GM19324 (cell line): ENCODE results near the gene FBL.

Source experiments
- ATAC-seq: cut with Tn5 transposase; IDR thresholded peaks from one replicate; pipeline ENCODE4 v1.9.1; 2021; ENCODE audit warnings: mild to moderate bottlenecking, moderate library complexity; ENCODE audit not compliant: unreplicated experiment, low FRiP score

Gene FBL

DNA sequence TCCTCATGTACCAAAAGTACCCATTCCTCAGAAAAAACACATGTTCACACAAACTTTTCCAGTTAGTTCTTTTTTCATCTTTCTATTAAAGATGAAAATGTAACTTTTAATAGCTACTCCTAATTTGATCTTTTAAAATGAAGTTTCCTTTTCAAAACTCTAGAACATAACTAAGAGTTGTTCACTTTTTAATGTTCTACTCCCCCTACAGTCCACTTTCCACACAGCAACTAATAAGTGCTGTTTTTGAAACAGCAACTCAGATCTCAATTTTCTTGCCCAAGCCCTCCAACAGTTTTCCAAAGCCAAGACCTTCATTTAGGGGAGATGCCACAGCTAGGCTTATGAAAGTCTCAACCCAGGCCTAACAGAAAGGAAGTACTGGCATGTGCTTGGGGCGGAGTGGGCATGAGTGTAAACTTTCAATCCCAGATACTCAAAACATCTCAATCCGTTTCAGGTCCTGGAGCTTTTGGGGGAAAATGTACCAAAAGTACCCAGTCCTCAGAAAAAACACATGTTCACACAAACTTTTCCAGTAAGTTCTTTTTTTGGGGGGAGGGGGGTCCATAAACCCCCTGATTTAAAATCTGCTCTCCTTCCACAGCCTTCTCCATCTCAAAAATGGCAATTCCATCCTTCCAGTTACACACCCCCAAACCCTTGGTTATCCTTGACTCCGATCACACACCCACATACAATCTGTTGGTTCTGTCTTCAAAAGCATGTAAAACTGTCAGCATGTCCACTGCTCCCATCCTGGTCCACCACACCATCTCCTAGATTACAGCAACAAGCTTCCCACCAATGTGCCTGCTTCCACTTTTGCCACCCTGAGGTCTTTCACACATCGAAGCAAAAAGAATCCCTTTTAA is 2.0 kb downstream of the FBL start:
- no peak for ATAC-seq

DNA sequence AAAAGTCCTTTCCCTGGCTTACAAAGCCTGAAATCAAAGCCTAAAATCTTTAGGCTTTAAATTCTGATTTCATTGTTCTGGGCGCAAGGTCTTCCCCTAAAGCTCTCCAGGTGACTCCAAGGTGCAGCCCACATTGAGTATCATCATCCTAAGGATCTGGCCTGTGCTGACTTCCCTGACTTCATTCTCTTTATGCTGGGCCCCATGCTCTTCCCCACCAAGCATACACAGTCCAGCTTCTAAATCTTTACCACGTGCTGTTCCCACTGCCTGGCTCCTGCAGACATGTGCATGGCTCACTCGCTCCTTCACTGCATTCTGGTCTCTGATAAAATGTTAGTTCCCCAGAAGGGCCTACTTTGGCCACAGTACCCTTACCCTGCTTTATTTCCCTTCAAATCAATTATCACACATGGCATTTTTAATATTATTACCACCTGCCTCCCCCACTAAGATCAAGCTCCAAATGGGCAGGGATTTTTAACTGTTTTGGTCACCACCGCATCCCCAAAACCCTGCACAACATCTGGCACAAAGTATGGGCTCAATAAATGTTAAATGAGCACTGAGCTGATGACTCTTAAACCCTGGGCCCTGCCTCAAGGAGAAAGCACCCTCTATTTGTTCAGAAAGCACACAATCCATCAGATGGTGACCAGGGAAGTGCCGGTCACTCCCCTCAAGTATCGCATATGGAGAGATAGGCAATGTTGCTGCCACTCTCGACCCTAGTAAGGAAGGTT is 3.3 kb downstream of the FBL start:
- ATAC-seq, result no peak

DNA sequence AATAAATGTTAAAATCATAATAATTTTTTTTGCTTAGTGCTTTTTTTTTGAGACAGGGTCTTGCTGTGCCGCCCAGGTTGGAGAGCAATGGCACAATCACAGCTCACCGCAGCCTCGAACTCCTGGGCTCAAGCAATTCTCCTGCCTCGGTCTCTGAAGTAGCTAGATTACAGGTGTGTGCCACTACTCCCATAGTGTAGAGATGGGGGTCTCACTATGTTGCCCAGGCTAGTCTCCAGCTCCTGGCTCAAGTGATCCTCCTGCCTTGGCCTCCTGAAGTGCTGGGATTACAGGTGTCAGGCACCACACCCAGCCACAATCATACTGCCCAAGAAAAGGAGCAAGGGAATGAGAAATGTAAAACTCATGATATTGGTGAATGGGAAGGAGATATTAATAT is 5.1 kb downstream of the FBL start:
- ATAC-seq, result no peak

DNA sequence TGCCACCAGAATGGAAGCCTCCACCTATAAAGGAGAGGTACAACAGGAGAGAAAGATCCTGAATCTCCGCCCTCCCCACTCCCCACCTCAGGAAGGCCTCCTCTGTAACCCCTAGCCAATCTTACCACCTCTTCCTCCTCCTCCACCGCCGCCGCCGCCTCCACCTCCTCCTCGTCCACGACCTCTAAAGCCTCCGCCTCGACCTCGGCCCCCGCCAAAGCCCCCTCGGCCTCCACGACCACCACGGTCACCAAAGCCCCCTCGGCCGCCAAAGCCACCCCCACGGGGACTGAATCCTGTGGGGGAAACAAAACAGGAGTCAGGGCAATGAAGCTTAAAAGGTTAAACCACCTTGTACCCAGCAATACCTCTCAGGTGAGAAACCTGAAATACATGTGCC is 5.7 kb downstream of the FBL start:
- no peak for ATAC-seq

DNA sequence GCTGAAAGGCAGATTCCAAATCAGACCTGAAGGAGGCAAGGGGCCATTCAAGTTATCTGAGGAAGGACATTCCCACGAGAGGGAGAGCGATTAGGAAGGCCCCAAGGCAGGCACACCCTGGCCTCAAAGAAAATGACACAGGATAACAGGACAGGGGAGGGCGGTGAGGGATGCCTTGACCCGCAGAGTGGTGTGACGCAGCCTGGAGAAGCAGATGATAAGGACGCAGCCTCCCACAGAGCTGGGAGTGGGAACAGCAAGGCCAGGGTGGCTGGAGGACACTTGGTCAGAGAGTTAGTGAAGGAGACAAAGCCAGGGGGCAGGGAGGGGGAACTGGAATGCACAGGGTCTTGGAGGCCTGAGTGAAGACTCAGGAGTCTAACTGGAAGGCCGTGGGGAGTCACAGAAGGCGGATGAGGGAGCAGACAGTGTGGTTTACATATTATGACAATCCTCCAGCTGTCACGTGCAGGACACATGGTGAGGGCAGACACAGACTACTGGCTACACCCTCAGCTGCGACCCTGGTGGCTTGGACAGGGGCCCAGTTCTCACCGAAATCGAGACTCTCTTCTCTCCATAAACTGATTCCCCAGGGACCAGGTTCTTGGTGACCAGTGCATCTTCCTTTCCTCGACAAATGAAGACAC is 6.4 kb downstream of the FBL start:
- no peak for ATAC-seq

DNA sequence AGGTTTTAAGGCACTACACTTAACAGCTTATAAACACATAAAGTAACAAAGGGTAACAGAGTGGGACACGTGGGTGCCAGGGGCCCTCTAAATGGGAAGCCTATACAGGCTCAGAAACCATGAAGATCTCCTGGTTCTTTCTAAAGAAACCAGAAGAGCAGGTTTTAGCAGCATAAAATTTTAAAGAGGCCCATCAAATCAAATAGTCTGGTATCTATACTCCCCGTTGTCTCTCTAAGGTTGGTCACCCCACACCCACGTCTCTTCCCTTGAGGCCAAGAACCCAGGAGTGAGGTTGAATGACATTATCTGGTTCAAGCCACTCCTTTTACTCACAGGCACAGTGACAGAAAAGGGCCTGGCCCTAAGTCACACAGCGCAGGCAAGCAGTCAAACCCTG is 7.6 kb downstream of the FBL start:
- no peak for ATAC-seq

DNA sequence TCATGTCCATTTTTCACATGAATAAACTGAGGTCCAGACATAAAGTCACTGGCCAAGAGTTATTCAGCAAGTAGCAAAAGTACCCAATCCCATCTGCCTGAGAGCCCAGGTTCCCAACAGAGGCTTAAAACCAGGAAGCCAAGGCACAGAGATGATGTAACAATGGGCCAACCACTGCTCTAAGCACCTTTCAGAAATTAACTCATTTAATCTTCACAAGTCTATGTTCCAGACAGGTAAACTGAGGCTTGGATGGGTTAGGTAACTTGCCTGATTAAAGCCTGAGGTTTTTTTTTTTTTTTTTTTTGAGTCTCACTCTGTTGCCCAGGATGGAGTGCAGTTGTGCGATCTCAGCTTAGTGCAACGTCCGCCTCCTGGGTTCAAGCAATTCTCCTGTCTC is 8.2 kb downstream of the FBL start:
- no peak for ATAC-seq

DNA sequence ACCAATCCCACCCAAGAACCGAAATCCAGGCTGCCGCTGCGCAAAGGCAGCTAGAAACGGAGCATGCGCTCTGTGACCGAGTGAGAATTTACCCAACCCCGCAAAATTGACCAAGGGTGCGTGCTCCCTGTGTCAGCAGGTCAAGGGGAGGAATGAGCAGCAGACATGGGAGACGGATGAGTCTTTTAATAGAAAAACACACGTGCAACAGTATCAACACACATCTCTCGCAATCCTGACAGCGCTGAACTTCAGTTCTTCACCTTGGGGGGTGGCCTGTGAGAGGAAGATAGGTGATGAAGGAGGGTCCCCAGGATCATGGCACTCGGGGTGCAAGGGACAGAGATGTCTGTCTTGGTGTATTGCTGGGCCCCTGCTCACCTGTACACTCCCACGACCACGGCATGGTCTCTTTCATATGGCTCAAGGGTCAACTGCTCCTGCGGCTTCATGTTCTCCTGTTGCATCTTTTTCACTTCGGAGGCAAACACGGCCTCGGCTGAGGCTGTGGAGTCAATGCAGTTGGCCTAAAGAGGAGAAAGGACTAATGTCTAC is 11.8 kb downstream of the FBL start:
- ATAC-seq, result no peak

DNA sequence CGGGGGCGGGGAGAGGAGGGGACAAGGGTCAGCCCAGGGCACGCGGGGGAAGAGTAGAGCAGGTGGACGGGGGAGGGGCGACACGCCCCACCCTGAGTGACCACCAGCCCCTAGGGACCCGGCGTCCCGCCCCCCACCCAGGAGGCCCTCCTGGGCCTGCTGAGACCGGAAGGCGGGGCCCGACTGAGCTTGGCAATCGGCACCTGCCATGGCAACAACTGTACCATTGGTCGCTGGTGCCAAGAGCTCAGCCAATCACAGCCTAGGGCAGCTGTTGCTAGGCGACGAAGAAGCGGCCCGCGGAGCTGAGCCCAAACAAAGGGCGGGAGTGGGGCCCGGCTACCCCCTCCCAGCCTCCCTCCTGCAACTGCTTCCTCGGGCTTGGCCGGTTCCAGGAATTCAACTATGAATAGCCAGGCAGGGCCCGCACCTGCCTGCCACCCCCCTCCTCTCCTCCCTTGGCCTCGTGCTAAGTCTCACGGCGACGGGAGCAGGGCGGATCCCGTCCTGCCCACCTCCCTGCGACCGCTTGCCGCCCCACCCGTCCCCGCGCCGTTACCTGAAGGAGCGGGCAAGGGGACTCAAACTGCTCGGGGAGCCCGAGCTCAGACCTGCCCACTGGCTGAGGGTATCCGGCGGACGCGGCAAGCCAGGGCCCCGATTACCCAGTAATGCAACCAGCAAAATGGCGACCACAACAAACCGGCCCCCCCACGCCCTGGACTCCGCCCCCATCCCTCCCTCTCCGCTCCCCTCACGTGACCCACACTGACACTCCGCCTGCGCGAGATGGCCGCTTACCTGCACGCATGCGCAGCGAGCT is 12.5 kb downstream of the FBL start, which contains the start of gene DYRK1B:
DYRK1B (minus strand) TSS at position 699 of the 823 bp plus-strand sequence. CDS start 2,295 bp downstream, outside the sequence.
- ATAC-seq, result peak; percentile 88

DNA sequence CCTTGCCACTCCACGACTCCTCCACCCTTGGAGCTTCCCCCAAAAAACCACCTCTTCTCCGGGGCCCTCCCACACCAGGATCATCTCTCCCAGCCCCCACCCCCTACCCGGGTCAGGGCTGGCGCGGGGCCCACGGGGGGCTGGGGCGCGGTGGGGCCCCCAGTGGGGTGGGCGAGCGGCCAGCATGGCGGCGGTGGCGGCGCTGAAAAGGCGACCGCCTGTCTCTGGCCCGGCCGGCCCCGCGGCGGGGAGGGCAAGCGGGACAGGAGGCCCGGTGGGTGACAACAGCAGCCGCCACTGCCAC is 13.1 kb downstream of the FBL start:
- peak; percentile 7 for ATAC-seq

DNA sequence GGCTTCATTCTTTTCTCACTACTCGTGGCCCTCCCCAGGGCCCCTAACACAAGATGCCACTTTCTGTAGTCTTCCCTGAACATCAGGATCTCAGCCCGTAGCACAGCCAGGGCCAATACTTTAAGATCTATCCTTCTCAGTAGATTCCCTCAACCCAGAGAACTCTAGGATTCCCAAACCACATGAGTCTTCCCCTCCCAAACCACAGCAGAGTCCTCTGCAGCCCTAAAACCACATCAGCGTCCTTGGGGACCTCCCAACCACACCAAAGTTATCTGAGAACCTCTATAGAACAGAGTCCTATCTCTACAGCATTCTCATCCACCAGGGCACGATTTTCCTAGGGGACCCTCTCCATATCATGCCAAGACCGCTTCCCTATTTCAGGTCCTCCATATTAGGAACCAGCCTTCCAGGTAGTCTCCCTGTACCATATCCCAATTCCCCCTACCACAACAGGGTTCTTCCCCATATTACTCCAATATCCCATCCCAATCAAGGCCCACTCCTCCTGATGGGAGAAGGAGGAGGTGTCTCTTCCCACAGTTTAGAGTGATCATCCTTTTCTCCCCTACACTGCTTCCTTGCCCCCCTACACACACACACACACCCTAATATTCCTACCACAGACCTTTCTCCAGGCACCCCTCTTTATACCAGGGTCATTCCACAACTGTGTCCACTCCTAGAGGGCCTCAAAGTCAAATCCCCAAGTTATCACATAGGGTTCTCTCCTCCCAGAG is 13.7 kb downstream of the FBL start:
- no peak for ATAC-seq

DNA sequence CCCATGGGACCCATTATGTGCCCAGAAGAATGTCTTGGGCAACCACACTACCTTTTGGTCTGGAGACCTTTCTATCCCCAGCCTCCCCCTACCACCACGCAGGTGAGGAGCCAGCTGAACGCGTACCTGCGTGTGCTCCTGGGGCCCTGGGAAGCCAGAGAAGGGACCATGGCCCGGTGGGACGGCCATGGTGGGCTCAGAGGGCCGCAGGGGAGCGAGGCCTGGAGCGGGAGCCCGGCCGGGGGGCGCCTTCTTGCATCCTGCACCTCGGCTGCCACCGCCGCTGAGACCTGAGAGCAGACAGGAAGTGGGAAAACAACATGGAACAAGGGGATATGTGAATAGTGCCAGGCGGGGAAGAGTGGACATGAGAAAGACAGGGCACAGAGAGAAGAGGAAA is 14.5 kb downstream of the FBL start:
- ATAC-seq, result no peak

DNA sequence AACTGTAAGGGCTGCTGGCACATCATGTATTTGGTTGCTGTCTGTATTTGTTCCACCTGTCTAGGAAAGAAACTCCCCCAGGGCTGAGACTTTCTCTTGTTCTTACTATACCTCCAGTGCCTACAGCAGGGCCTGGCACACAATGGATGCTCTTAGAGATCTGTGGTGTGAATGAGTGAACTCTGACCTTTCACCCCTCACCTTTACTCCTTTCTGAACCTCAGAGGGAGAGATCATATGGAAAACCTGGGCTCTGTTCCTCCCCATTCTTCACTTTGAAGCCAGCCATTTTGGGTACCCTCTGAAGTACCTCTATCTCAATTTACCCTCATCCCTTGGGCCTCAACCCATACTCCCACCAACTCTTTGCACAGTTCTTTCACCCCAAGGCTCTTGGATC is 15.3 kb downstream of the FBL start:
- no peak for ATAC-seq

DNA sequence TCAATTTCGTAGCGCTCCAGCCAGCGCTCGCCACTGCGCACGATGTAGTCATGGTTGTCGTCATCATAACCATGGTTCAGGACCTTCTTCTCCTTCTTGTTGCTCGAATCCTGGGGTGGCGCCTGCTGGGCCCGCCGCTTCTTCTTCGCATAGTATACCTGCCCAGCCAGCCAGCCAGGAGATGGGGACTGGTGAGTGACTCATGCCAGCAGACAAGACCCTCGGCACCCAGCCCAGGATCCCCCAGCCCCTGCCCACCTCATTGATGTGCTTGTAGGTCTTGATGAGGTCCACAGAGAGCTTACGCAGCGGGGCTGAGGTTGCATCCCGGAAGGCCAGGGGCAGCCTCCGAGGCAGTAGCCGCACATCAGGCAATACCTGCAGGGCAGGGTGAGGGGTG is 15.8 kb downstream of the FBL start:
- no peak for ATAC-seq

DNA sequence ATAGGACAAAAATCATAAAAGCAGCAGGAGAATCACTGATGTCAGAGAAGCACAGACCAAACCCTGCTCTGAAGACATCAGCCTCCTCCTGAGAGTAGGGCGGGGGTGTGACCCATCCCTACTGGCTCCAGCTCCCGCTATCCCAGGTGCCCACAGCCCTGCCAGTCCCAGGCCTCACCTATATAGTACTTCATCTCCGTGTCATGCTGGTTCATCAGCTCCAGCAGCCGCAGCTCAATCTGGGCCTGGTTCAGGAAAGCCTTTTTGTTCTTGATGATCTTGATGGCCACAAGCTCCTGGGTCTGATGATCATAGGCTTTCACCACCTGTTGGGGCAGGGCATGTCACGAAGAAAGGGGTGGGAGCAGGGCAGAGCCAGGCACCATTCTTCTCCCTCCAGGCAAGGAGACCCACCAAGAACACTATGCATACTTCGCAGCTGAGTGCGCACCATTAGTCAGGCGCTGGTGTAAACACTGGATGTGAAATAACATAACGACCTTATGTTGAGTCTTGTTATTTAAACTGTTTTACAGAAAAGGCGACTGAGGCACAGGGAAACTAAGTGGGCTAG is 16.4 kb downstream of the FBL start:
- ATAC-seq, result no peak

DNA sequence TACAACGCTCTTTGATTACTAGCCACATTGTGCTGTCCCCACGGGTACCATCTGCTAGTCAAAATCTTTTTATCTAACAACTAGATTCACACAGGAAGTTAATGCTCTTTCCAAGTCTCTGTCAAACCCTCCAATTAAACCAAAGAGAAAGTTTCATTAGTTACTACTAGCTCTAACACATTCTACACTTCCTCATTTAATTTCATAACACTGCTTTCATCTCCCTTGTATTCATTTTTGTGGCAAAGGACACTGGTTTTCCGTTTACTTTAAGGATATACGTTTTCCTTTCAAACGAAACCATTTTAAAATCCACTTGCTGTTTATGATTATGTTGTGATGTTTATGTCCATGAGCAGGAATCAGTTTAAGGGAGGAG is 17.5 kb downstream of the FBL start:
- ATAC-seq, result no peak

DNA sequence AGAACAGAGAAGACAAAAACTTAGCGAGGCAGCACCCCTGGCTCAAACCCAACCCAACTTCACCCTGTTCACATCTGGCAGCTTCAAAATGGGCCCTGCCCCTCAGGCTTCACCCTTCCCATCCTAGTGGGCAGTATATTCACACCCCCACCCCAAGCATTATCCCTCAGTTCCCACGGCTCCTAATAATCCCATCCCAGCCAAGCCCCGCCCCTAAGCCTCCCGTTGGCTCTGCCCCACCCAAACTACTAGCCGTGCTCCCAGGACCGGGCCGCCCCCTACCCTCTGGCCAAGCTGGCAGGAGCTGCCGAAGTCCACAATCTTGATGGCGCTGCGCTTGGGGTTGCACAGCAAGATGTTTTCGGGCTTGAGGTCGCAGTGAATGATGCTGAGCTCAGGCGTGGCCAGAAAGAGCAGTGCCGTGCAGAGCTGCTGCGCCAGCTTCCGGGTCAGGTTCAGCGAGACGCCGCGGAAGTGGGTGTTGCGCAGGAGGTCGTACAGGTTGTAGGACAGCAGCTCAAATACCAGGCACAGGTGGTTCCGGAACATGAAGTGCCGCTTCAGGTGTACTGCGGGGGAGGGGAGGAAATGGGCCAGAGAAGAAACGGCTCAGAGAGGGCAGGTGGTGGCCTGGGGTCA is 18.0 kb downstream of the FBL start:
- no peak for ATAC-seq

DNA sequence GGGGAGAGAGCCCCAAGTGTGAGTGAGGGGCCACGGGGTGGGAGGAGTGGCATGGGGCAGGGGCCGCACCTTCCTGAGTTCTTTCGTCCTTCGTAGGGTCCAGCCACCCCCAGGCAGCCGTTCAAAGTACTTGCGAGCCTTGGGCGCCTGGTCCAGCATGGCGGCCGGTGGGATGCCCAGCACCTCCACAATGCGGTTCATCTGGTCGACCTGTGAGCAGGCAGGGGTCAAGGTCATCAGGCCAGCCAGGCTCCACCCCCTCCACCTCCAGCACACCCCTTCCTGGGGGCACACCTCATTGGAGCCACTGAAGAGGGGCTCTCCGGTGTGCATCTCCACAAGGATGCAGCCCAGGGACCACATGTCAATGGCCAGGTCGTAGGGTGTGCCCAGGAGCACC is 19.0 kb downstream of the FBL start:
- no peak for ATAC-seq
